GM23338 (cell line): ENCODE results near the gene SNX1. TPM values are rescaled to one million over a fixed set of nuclear protein-coding genes. Genes with fewer than 3 reads are reported as not detected.

Experiments
- ATAC-seq: fragments of 200-7000 bp; cut with Tn5 transposase; 3 replicates; pipeline ENCODE4 v1.9.1; 2020
- DNase-seq: peaks from one replicate; pipeline ENCODE4 v3.0.0-alpha.2; 2015; ENCODE audit warnings: low spot score
- H2AFZ ChIP-seq: fragments of 200-600 bp; sonication (generic); 2 replicates; pipeline ENCODE4 v1.8.0; 2016; ENCODE audit warnings: antibody characterized with exemption, mild to moderate bottlenecking, moderate library complexity
- H3F3A ChIP-seq: fragments of 200-600 bp; sonication (generic); replicated peaks from 2 replicates; pipeline ENCODE4 v1.8.0; 2017; ENCODE audit warnings: antibody characterized with exemption, mixed run types, low read depth
- H3K27ac ChIP-seq: fragments of 200-600 bp; sonication (generic); 2 replicates; pipeline ENCODE4 v1.6.1; 2016; ENCODE audit warnings: low read depth
- H3K27me3 ChIP-seq: fragments of 200-600 bp; sonication (generic); 2 replicates; pipeline ENCODE4 v1.8.0; 2016; ENCODE audit warnings: mild to moderate bottlenecking, mixed run types, moderate library complexity; ENCODE audit not compliant: insufficient read depth
- H3K36me3 ChIP-seq: fragments of 200-600 bp; sonication (generic); 2 replicates; pipeline ENCODE4 v1.8.0; 2016; ENCODE audit warnings: mild to moderate bottlenecking; ENCODE audit not compliant: insufficient read depth
- H3K4me1 ChIP-seq: fragments of 200-600 bp; sonication (generic); 2 replicates; pipeline ENCODE4 v1.8.0; 2016; ENCODE audit warnings: mild to moderate bottlenecking, moderate library complexity; ENCODE audit not compliant: insufficient read depth
- H3K4me2 ChIP-seq: fragments of 200-600 bp; sonication (generic); 2 replicates; pipeline ENCODE4 v1.7.1; 2017; ENCODE audit warnings: mixed run types
- H3K4me3 ChIP-seq: fragments of 200-600 bp; sonication (generic); 2 replicates; pipeline ENCODE4 v1.6.1; 2016; ENCODE audit warnings: mixed run types
- H3K79me2 ChIP-seq: fragments of 200-600 bp; sonication (generic); replicated peaks from 2 replicates; pipeline ENCODE4 v1.8.0; 2017; ENCODE audit warnings: mild to moderate bottlenecking; ENCODE audit not compliant: insufficient read depth
- H3K9me2 ChIP-seq: fragments of 200-600 bp; sonication (generic); 2 replicates; pipeline ENCODE4 v1.8.0; 2017; ENCODE audit not compliant: insufficient read depth
- H4K20me1 ChIP-seq: fragments of 200-600 bp; sonication (generic); replicated peaks from 2 replicates; pipeline ENCODE4 v1.8.0; 2017; ENCODE audit warnings: mild to moderate bottlenecking; ENCODE audit not compliant: insufficient read depth
- H3K27ac Mint-ChIP-seq: 2 replicates; pipeline ENCODE4 v1.8.0; 2020; ENCODE audit warnings: inconsistent platforms, mild to moderate bottlenecking, moderate library complexity, mixed read lengths
- H3K27me3 Mint-ChIP-seq: 3 replicates; pipeline ENCODE4 v1.8.0; 2022; ENCODE audit warnings: low read depth, mild to moderate bottlenecking, moderate library complexity, mixed read lengths, inconsistent platforms; ENCODE audit not compliant: insufficient read depth, poor library complexity
- H3K36me3 Mint-ChIP-seq: 3 replicates; pipeline ENCODE4 v1.8.0; 2021; ENCODE audit warnings: low read depth, mild to moderate bottlenecking, inconsistent platforms, moderate library complexity, mixed read lengths
- H3K4me1 Mint-ChIP-seq: 3 replicates; pipeline ENCODE4 v1.8.0; 2020; ENCODE audit warnings: mild to moderate bottlenecking, inconsistent platforms, mixed read lengths
- H3K4me3 Mint-ChIP-seq: 3 replicates; pipeline ENCODE4 v1.8.0; 2021; ENCODE audit warnings: moderate library complexity, mild to moderate bottlenecking, inconsistent platforms, mixed read lengths
- H3K9me3 Mint-ChIP-seq: 3 replicates; pipeline ENCODE4 v1.8.0; 2020; ENCODE audit warnings: moderate library complexity, mild to moderate bottlenecking, inconsistent platforms, mixed read lengths
- CREB1 ChIP-seq: fragments of 250-450 bp; sonication (Bioruptor Pico); IDR thresholded peaks from 2 replicates; pipeline ENCODE4 v1.5.0; 2020; ENCODE audit warnings: low read depth, mild to moderate bottlenecking, moderate library complexity
- CTCF ChIP-seq, 2 experiments: fragments of 200-600 bp in 1 of 2; sonication (generic) in 1 of 2; conservative IDR thresholded peaks; 2 replicates each; pipeline versions ENCODE4 v1.5.1 to v1.6.1; 2016 to 2017; ENCODE audit warnings: antibody characterized with exemption in 2 of 2, low read depth in 2 of 2, mild to moderate bottlenecking in 2 of 2, moderate library complexity in 1 of 2
- ETS1 ChIP-seq: IDR thresholded peaks from 2 replicates; pipeline ENCODE4 v1.6.1; 2016; ENCODE audit warnings: antibody characterized with exemption
- EZH2 ChIP-seq: fragments of 200-600 bp; sonication (generic); IDR thresholded peaks from one replicate; pipeline ENCODE4 v1.8.0; 2017; ENCODE audit warnings: antibody characterized with exemption, mild to moderate bottlenecking, low read depth; ENCODE audit not compliant: unreplicated experiment
- EZH2phosphoT487 ChIP-seq: fragments of 200-600 bp; sonication (generic); IDR thresholded peaks from one replicate; pipeline ENCODE4 v1.8.1; 2018; ENCODE audit warnings: antibody characterized with exemption; ENCODE audit not compliant: unreplicated experiment
- JUNB ChIP-seq: IDR thresholded peaks from one replicate; pipeline ENCODE4 v1.6.1; 2016; ENCODE audit warnings: antibody characterized with exemption; ENCODE audit not compliant: unreplicated experiment
- NANOG ChIP-seq: IDR thresholded peaks from 2 replicates; pipeline ENCODE4 v1.6.1; 2016; ENCODE audit warnings: antibody characterized with exemption, borderline replicate concordance
- POLR2AphosphoS5 ChIP-seq: IDR thresholded peaks from 2 replicates; pipeline ENCODE4 v1.6.1; 2016; ENCODE audit warnings: antibody characterized with exemption, low read depth
- REST ChIP-seq: IDR thresholded peaks from one replicate; pipeline ENCODE4 v1.6.1; 2018; ENCODE audit warnings: antibody characterized with exemption; ENCODE audit not compliant: unreplicated experiment
- STAT1 ChIP-seq: IDR thresholded peaks from one replicate; pipeline ENCODE4 v1.6.1; 2016; ENCODE audit warnings: antibody characterized with exemption; ENCODE audit not compliant: unreplicated experiment
- ZNF114 ChIP-seq: fragments of 250-450 bp; sonication (Bioruptor Pico); IDR thresholded peaks from 2 replicates; pipeline ENCODE4 v1.5.0; 2020; ENCODE audit warnings: mild to moderate bottlenecking, moderate library complexity
- ZNF331 ChIP-seq: fragments of 250-450 bp; sonication (Bioruptor Pico); IDR thresholded peaks from 2 replicates; pipeline ENCODE4 v1.5.0; 2020; ENCODE audit warnings: low read depth, mild to moderate bottlenecking, moderate library complexity
- ZNF462 ChIP-seq: fragments of 250-450 bp; sonication (Bioruptor Pico); IDR thresholded peaks from 2 replicates; pipeline ENCODE4 v1.5.0; 2020; ENCODE audit warnings: mild to moderate bottlenecking, moderate library complexity
- polyA plus RNA-seq: library from polyadenylated mRNA; unstranded; fragments of >200 nt; fragmentation: Nextera tagmentation; extraction: Ambion mirVana; gene quantifications from 2 replicates; pipeline ENCODE4 v1.2.1, GENCODE V29; 2016
- total RNA-seq: library from RNA; depleted of rRNA; stranded (reverse); fragments of >200 nt; shearing (Covaris generic); gene quantifications from 2 replicates; pipeline ENCODE4 v1.2.3, GENCODE V29; 2014

Gene SNX1
- total and polyA plus RNA-seq, 2 experiments from 2014 or later, result 33.3 to 33.8 TPM

GRCh38 chr15:64146885-64147681 lies 51.3 kb downstream of the SNX1 start:
- Mint-ChIP-seq H3K27ac (no peak overlapping the region), H3K36me3 (no peaks in the 10 kb centered on the region; the same call in 2 of the 3 replicates), H3K9me3 (no peaks in the 10 kb centered on the region; the same call in 2 of the 3 replicates), H3K4me3 (no peak overlapping the region), H3K4me1 (peaks cover 8% of the 10 kb centered on the region), H3K27me3 (peaks cover 7% of the 10 kb centered on the region)
- no peak overlapping the region for H3K4me3 ChIP-seq
- H4K20me1 ChIP-seq, result no peaks in the 10 kb centered on the region
- TF ChIP-seq CREB1 (CRISPR knock-in tag), result no peak
- TF ChIP-seq REST, result no peak
- no peak for TF ChIP-seq EZH2phosphoT487
- TF ChIP-seq ZNF114 (CRISPR knock-in tag), result no peak
- no peak for TF ChIP-seq NANOG
- TF ChIP-seq JUNB, result no peak
- no peak for TF ChIP-seq STAT1
- no peak for TF ChIP-seq ZNF331 (CRISPR knock-in tag)
- TF ChIP-seq CTCF (conservative IDR thresholded peaks at IDR 0.05; ENCODE audit: low read depth in 2 of 2), result no peak
- no peak for TF ChIP-seq ZNF462 (CRISPR knock-in tag)
- no peak for TF ChIP-seq EZH2
- TF ChIP-seq POLR2AphosphoS5, result no peak
- no peak for TF ChIP-seq ETS1
- DNase-seq (no peak), ATAC-seq (no peak)
- peaks cover 5% of the 10 kb centered on the region for H3K27me3 ChIP-seq
- H3K9me2 ChIP-seq, result no peaks in the 10 kb centered on the region
- no peaks in the 10 kb centered on the region for H3K79me2 ChIP-seq
- no peak overlapping the region for H2AFZ ChIP-seq
- H3F3A ChIP-seq, result no peaks in the 10 kb centered on the region; the same call in 1 of the 2 replicates
- H3K4me1 ChIP-seq, result no peaks in the 10 kb centered on the region
- no peaks in the 10 kb centered on the region for H3K36me3 ChIP-seq
- H3K4me2 ChIP-seq, result no peak overlapping the region
- H3K27ac ChIP-seq, result no peak overlapping the region
